Natural killer cell (primary cell): ENCODE results near the gene SLCO1A2. TPM values are rescaled to one million over a fixed set of nuclear protein-coding genes. Genes with fewer than 3 reads are reported as not detected.
"Not testable (repeated sequence)": the region's sequence is repeated elsewhere in the genome, so short reads cannot be mapped to it uniquely, and the experiment has no call there.

Source experiments
- ATAC-seq, 3 donors: fragments of 150-1000 bp in 2 of 3; fragments of 200-7000 bp in 1 of 3; cut with Tn5 transposase; 1 replicate in 1 of 3; 2 replicates in 2 of 3; pipeline ENCODE4 v1.10.0; 2021; ENCODE audit warnings: mild to moderate bottlenecking in 2 of 3, moderate library complexity in 2 of 3
- DNase-seq, 2 donors: peaks; one replicate each; pipeline versions ENCODE4 v3.0.0 to v3.0.0-alpha.2; 2013 to 2021; ENCODE audit warnings: mixed read lengths in 1 of 2
- H3K27ac ChIP-seq: one replicate; pipeline ENCODE4 v1.5.1; 2013; ENCODE audit warnings: mild to moderate bottlenecking, low read length
- H3K27me3 ChIP-seq: one replicate; pipeline ENCODE4 v1.6.1; 2013; ENCODE audit warnings: low read length; ENCODE audit not compliant: control insufficient read depth, insufficient read depth
- H3K36me3 ChIP-seq: one replicate; pipeline ENCODE4 v1.6.1; 2013; ENCODE audit warnings: low read length; ENCODE audit not compliant: control insufficient read depth, insufficient read depth
- H3K4me1 ChIP-seq: one replicate; pipeline ENCODE4 v1.6.1; 2013; ENCODE audit warnings: low read length; ENCODE audit not compliant: control insufficient read depth, insufficient read depth
- H3K4me3 ChIP-seq: one replicate; pipeline ENCODE4 v1.5.1; 2013; ENCODE audit warnings: low read length
- H3K9me3 ChIP-seq: one replicate; pipeline ENCODE4 v1.6.1; 2013; ENCODE audit warnings: low read length; ENCODE audit not compliant: control insufficient read depth, insufficient read depth
- H3K27ac Mint-ChIP-seq, 2 donors: one replicate each; pipeline ENCODE4 v1.8.0; 2022; ENCODE audit warnings: mild to moderate bottlenecking in 2 of 2, mixed read lengths in 2 of 2, moderate library complexity in 1 of 2
- H3K27me3 Mint-ChIP-seq, 2 donors: one replicate each; pipeline ENCODE4 v1.8.0; 2022; ENCODE audit warnings: low read depth in 2 of 2, mixed read lengths in 2 of 2
- H3K36me3 Mint-ChIP-seq: one replicate; pipeline ENCODE4 v1.8.0; 2022; ENCODE audit warnings: mixed read lengths
- H3K4me1 Mint-ChIP-seq, 2 donors: one replicate each; pipeline ENCODE4 v1.8.0; 2022; ENCODE audit warnings: mixed read lengths in 2 of 2
- H3K4me3 Mint-ChIP-seq: one replicate; pipeline ENCODE4 v1.8.0; 2022; ENCODE audit warnings: mild to moderate bottlenecking, moderate library complexity, mixed read lengths
- H3K9me3 Mint-ChIP-seq, 2 donors: one replicate each; pipeline ENCODE4 v1.8.0; 2022; ENCODE audit warnings: mixed read lengths in 2 of 2
- WGBS: methylation state at CpG from one replicate; pipeline ENCODE4 v1.1.7; 2013; ENCODE audit warnings: missing lambda C conversion rate; ENCODE audit not compliant: insufficient coverage; 5-methylcytosine and 5-hydroxymethylcytosine counted together
- intact Hi-C: fragments of 100-400 bp; cut with micrococcal nuclease; formaldehyde crosslinking; loops from one replicate; pipeline ENCODE4 v1.14.2; 2022
- total RNA-seq, 4 donors: library from RNA; stranded (reverse); fragments of 120-200 nt in 1 of 4; gene quantifications; one replicate each; pipeline versions ENCODE4 v1.2.3 to v1.2.4, GENCODE V29; 2013 to 2022
- TF ChIP-seq, protein P1 (sequence below): fragments of 200-600 bp; IDR thresholded peaks from one replicate; pipeline ENCODE4 v1.8.0; 2022; ENCODE audit warnings: antibody characterized with exemption

Gene SLCO1A2, protein sequence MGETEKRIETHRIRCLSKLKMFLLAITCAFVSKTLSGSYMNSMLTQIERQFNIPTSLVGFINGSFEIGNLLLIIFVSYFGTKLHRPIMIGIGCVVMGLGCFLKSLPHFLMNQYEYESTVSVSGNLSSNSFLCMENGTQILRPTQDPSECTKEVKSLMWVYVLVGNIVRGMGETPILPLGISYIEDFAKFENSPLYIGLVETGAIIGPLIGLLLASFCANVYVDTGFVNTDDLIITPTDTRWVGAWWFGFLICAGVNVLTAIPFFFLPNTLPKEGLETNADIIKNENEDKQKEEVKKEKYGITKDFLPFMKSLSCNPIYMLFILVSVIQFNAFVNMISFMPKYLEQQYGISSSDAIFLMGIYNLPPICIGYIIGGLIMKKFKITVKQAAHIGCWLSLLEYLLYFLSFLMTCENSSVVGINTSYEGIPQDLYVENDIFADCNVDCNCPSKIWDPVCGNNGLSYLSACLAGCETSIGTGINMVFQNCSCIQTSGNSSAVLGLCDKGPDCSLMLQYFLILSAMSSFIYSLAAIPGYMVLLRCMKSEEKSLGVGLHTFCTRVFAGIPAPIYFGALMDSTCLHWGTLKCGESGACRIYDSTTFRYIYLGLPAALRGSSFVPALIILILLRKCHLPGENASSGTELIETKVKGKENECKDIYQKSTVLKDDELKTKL
- not detected for total RNA-seq
- not detected for total RNA-seq (2013)

DNA sequence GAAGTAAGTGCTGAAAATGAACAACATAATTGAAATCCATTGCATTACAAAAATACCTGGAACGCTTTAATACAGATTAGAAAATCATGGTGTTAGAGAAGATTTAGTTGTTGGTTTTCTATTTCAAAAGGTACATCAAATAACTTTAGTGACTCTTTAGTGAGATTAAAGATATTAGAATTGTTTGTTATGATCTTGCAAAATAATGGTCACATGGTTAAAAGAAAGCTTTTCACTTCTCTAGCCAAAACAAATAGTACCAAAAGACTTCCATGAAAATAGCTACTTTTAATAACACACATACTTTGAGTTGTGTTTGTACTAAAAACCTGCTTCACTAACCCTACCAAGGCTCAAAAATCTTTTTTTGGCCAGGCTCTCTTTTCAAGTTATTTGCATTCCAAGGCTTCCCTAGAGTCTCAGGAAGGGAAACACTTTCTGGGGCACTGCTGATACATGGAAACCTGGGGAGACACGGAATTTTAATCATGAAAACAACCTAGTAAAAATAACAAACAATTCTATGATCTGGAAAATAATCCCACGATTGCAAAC is at the start of gene SLCO1A2:
Gene SLCO1A2, minus strand, starts transcription at position 147 of the 555 bp plus-strand sequence. CDS start 270 bp downstream, outside the sequence.
- TF ChIP-seq, protein P1, sequence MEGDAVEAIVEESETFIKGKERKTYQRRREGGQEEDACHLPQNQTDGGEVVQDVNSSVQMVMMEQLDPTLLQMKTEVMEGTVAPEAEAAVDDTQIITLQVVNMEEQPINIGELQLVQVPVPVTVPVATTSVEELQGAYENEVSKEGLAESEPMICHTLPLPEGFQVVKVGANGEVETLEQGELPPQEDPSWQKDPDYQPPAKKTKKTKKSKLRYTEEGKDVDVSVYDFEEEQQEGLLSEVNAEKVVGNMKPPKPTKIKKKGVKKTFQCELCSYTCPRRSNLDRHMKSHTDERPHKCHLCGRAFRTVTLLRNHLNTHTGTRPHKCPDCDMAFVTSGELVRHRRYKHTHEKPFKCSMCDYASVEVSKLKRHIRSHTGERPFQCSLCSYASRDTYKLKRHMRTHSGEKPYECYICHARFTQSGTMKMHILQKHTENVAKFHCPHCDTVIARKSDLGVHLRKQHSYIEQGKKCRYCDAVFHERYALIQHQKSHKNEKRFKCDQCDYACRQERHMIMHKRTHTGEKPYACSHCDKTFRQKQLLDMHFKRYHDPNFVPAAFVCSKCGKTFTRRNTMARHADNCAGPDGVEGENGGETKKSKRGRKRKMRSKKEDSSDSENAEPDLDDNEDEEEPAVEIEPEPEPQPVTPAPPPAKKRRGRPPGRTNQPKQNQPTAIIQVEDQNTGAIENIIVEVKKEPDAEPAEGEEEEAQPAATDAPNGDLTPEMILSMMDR = no peak
- WGBS = 33% methylated on average over 1 of the region's 3 CpGs
- Histone ChIP-seq H3K4me3 (no peak within 1 kb of the TSS), H3K4me1 (no peaks in the 10 kb centered on the region), H3K9me3 (no peaks in the 10 kb centered on the region), H3K27ac (no peak within 1 kb of the TSS), H3K36me3 (no peaks in the 10 kb centered on the region), H3K27me3 (no peaks in the 10 kb centered on the region)
- H3K27me3 Mint-ChIP-seq = peaks cover 0 to 3% of the 10 kb centered on the region in 2 donors
- intact Hi-C loops = no loop called here
- no peak within 1 kb of the TSS for H3K4me3 Mint-ChIP-seq
- no peak within 1 kb of the TSS for H3K27ac Mint-ChIP-seq
- no peak for DNase-seq
- H3K4me1 Mint-ChIP-seq = no peaks in the 10 kb centered on the region
- peaks cover 0 to 9% of the 10 kb centered on the region in 2 donors for H3K9me3 Mint-ChIP-seq
- no peaks in the 10 kb centered on the region for H3K36me3 Mint-ChIP-seq
- ATAC-seq = no peak

DNA sequence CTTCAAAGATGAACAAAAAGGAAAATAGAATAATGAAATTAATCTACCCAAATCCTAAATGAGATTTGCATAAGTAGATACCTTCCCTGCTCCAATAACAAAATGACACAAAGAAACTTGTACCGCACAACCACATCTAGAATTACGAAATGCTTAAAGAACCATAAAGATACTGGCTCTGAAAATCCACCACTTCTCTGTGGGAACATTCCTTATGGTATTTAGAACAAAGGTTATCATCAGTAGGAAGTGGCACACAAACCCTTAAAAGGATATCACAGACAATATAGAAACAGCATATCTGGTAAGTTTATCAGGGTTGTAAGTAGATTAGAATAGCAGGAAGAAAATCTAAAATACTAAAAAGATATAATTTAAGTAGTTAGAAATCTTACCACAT is 49.5 kb upstream of the SLCO1A2 start:
- Histone ChIP-seq H3K4me1 (no peaks in the 10 kb centered on the region), H3K9me3 (no peaks in the 10 kb centered on the region), H3K4me3 (no peak overlapping the region), H3K27me3 (peaks cover 3% of the 10 kb centered on the region), H3K27ac (no peak overlapping the region), H3K36me3 (no peaks in the 10 kb centered on the region)
- intact Hi-C loops = no loop called here
- peaks cover 0 to 2% of the 10 kb centered on the region in 2 donors for H3K9me3 Mint-ChIP-seq
- H3K27me3 Mint-ChIP-seq = peaks cover 0 to 13% of the 10 kb centered on the region in 2 donors
- no peak overlapping the region for H3K4me3 Mint-ChIP-seq
- H3K4me1 Mint-ChIP-seq = no peaks in the 10 kb centered on the region
- DNase-seq = no peak
- H3K27ac Mint-ChIP-seq = no peak overlapping the region
- ATAC-seq = no peak
- TF ChIP-seq, protein P1 = no peak
- WGBS = no CpG with 5 or more reads among the region's 2 CpGs
- no peaks in the 10 kb centered on the region for H3K36me3 Mint-ChIP-seq

DNA sequence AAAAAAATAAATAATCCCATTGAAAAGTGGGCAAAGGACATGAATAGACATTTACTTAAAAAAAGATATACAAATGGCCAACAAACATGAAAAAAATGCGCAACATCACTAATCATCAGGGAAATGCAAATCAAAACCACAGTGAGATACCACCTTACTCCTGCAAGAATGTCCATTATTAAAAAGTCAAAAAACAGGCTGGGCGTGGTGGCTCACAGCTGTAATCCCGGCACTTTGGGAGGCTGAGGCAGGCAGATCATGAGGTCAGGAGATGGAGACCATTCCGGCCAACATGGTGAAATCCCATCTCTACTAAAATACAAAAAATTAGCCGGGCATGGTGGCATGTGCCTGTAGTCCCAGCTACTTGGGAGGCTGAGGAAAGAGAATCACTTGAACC is 46.6 kb upstream of the SLCO1A2 start:
- intact Hi-C loops, H3K36me3 ChIP-seq, H3K36me3 Mint-ChIP-seq, H3K4me3 Mint-ChIP-seq, H3K9me3 Mint-ChIP-seq, H3K4me1 Mint-ChIP-seq, H3K9me3 ChIP-seq, H3K27me3 ChIP-seq, H3K27ac ChIP-seq, H3K27ac Mint-ChIP-seq, DNase-seq, ATAC-seq, H3K4me1 ChIP-seq, H3K4me3 ChIP-seq: not testable (repeated sequence)
- WGBS = 93% methylated on average over 5 of the region's 5 CpGs
- peaks cover 0 to 13% of the 10 kb centered on the region in 2 donors for H3K27me3 Mint-ChIP-seq

DNA sequence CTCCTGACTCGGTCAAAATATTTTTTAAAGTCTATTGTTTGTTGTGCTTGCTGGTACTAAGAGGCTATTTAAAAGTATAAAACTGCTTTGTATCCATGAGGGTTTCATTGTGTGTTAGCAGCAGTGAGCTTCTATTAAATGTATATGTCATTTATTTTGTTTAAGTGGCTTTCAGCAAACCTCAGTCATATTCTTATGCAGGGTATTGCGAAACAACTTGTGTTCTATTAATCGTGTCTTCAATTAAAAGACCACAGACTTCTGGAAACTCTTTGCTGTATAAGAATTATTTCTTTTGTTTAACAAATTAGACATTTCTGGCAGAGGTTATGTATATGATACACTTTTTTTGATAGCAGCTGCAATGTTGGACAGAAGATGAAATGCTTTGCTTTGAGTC is 44.5 kb upstream of the SLCO1A2 start:
- 86% methylated on average over 1 of the region's 3 CpGs for WGBS
- Histone ChIP-seq H3K27me3 (peaks cover 3% of the 10 kb centered on the region), H3K36me3 (no peaks in the 10 kb centered on the region), H3K9me3 (no peaks in the 10 kb centered on the region), H3K27ac (no peak overlapping the region), H3K4me3 (no peak overlapping the region), H3K4me1 (no peaks in the 10 kb centered on the region)
- Mint-ChIP-seq H3K27ac (no peak overlapping the region), H3K4me1 (no peaks in the 10 kb centered on the region), H3K4me3 (no peak overlapping the region), H3K27me3 (peaks cover 0 to 9% of the 10 kb centered on the region in 2 donors), H3K9me3 (peaks cover 0 to 2% of the 10 kb centered on the region in 2 donors), H3K36me3 (no peaks in the 10 kb centered on the region)
- TF ChIP-seq, protein P1 = no peak
- ATAC-seq (no peak), DNase-seq (no peak)
- intact Hi-C loops = no loop called here
